Muscle of leg (tissue), 11 donors: Measurements from ENCODE around the gene GALNT1. TPM values are rescaled to one million over a fixed set of nuclear protein-coding genes. Genes with fewer than 3 reads are reported as not detected.

Experiments used
- DNase-seq: peaks from one replicate; pipeline ENCODE4 v3.0.0; 2013
- H3K27ac ChIP-seq: one replicate; pipeline ENCODE4 v1.5.1; 2013; ENCODE audit warnings: mild to moderate bottlenecking, low read length, control low read depth
- H3K27me3 ChIP-seq: one replicate; pipeline ENCODE4 v1.6.1; 2013; ENCODE audit warnings: low read length; ENCODE audit not compliant: control insufficient read depth, insufficient read depth
- H3K36me3 ChIP-seq: one replicate; pipeline ENCODE4 v1.6.1; 2013; ENCODE audit warnings: low read length; ENCODE audit not compliant: control insufficient read depth, insufficient read depth
- H3K4me1 ChIP-seq: one replicate; pipeline ENCODE4 v1.6.1; 2013; ENCODE audit warnings: low read length; ENCODE audit not compliant: control insufficient read depth, insufficient read depth
- H3K4me3 ChIP-seq: one replicate; pipeline ENCODE4 v1.5.1; 2013; ENCODE audit warnings: low read length, control low read depth
- H3K9me3 ChIP-seq: replicated peaks from 2 replicates; pipeline ENCODE4 v1.6.1; 2013; ENCODE audit warnings: low read depth, low read length; ENCODE audit not compliant: control insufficient read depth
- WGBS: methylation state at CpG from one replicate; pipeline ENCODE4 v1.1.5; 2013; ENCODE audit warnings: missing lambda C conversion rate; ENCODE audit not compliant: insufficient coverage; 5-methylcytosine and 5-hydroxymethylcytosine counted together
- polyA plus RNA-seq, 8 donors: library from polyadenylated mRNA; unstranded; fragments of 120-200 nt; gene quantifications; one replicate each; pipeline versions ENCODE4 v1.2.1 to v1.2.3, GENCODE V29; 2013; ENCODE audit warnings: inconsistent platforms in 1 of 8, low replicate concordance in 1 of 8; ENCODE audit not compliant: insufficient read length in 8 of 8, insufficient read depth in 1 of 8
- total RNA-seq: library from RNA; stranded (reverse); fragments of 120-200 nt; gene quantifications from one replicate; pipeline ENCODE4 v1.2.4, GENCODE V29; 2013

Gene GALNT1
- total and polyA plus RNA-seq, 9 donors, result 61.7 to 96.6 (median 77.2) TPM

GRCh38 chr18:35729991-35730668 is 148.6 kb downstream of the GALNT1 start:
- Histone ChIP-seq H3K9me3 (no peaks in the 10 kb centered on the region), H3K36me3 (no peaks in the 10 kb centered on the region), H3K4me3 (no peak overlapping the region), H3K27me3 (no peaks in the 10 kb centered on the region), H3K4me1 (peaks cover 21% of the 10 kb centered on the region), H3K27ac (no peak overlapping the region)
- WGBS, result no CpG with 5 or more reads among the region's 3 CpGs
- DNase-seq, result peak; percentile 22

GRCh38 chr18:35730691-35731370 is 149.3 kb downstream of the GALNT1 start:
- 30% methylated on average over 3 of the region's 12 CpGs for WGBS
- peaks cover 21% of the 10 kb centered on the region for H3K4me1 ChIP-seq
- H3K36me3 ChIP-seq, result no peaks in the 10 kb centered on the region
- H3K4me3 ChIP-seq, result no peak overlapping the region
- DNase-seq, result peak; percentile 70
- H3K9me3 ChIP-seq, result no peaks in the 10 kb centered on the region
- H3K27ac ChIP-seq, result no peak overlapping the region
- no peaks in the 10 kb centered on the region for H3K27me3 ChIP-seq

DNA sequence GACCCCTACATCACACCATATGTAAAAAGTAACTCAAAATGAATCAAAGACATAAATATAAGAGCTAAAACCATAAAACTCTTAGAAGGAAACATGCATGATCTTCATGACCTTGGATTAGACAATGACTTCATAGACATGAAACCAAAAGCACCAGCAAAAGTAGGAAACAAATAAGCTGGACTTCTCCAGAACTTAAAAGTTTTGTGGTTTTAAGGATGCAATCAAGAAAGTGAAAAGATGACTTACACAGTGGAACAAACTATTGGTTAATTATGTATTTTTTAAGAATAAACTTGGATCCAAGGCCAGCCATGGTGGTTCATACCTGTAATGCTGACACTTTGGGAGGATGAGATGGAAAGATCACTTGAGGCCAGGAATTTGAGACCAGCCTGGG is 150.2 kb downstream of the GALNT1 start:
- Histone ChIP-seq H3K36me3 (no peaks in the 10 kb centered on the region), H3K4me3 (no peak overlapping the region), H3K27ac (no peak overlapping the region), H3K9me3 (no peaks in the 10 kb centered on the region), H3K27me3 (no peaks in the 10 kb centered on the region), H3K4me1 (peaks cover 21% of the 10 kb centered on the region)
- no peak for DNase-seq

- Histone ChIP-seq H3K27me3 (no peaks in the 10 kb centered on the region), H3K9me3 (no peaks in the 10 kb centered on the region), H3K36me3 (no peaks in the 10 kb centered on the region), H3K27ac (peak overlapping the region; percentile 9), H3K4me3 (no peak overlapping the region), H3K4me1 (peaks cover 21% of the 10 kb centered on the region)
- peak; percentile 63 for DNase-seq
- WGBS, result no CpG with 5 or more reads among the region's 1 CpG
Measured at GRCh38 chr18:35732162-35732561, 150.6 kb downstream of the GALNT1 start.

- no CpG with 5 or more reads among the region's 1 CpG for WGBS
- H3K36me3 ChIP-seq, result no peaks in the 10 kb centered on the region
- no peaks in the 10 kb centered on the region for H3K9me3 ChIP-seq
- H3K27me3 ChIP-seq, result no peaks in the 10 kb centered on the region
- peak overlapping the region; percentile 48 for H3K27ac ChIP-seq
- H3K4me3 ChIP-seq, result no peak overlapping the region
- DNase-seq, result peak; percentile 70
- peaks cover 21% of the 10 kb centered on the region for H3K4me1 ChIP-seq
Measured at GRCh38 chr18:35732636-35733035, 151.1 kb downstream of the GALNT1 start.

DNA sequence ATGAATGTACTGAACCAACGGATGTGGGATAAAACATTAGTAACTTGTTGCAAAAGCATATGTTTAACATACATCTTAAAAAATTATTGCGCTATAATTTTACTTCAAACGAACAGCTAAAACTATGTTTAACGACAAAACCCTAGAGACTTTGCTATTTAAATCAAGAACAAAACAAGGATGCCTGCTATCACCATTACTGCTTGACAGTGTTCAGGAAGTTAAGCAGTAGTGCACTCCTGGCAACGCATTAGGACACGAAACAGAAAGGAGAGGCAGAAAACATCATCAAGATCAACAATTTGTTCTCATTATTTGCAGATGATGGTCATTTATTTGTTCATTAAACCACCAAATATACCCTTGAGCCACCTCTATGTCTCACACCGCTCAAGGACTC is 151.9 kb downstream of the GALNT1 start:
- no peaks in the 10 kb centered on the region for H3K27me3 ChIP-seq
- H3K4me3 ChIP-seq, result no peak overlapping the region
- DNase-seq, result peak; percentile 31
- 60% methylated on average over 1 of the region's 7 CpGs for WGBS
- H3K4me1 ChIP-seq, result peaks cover 21% of the 10 kb centered on the region
- peak overlapping the region; percentile 63 for H3K27ac ChIP-seq
- H3K9me3 ChIP-seq, result peaks cover 1% of the 10 kb centered on the region
- H3K36me3 ChIP-seq, result no peaks in the 10 kb centered on the region

GRCh38 chr18:35736696-35737095 is 155.2 kb downstream of the GALNT1 start:
- DNase-seq, result no peak
- Histone ChIP-seq H3K36me3 (no peaks in the 10 kb centered on the region), H3K4me1 (peaks cover 17% of the 10 kb centered on the region), H3K9me3 (peaks cover 4% of the 10 kb centered on the region), H3K27ac (no peak overlapping the region), H3K27me3 (no peaks in the 10 kb centered on the region), H3K4me3 (no peak overlapping the region)
- no CpG with 5 or more reads among the region's 3 CpGs for WGBS

DNA sequence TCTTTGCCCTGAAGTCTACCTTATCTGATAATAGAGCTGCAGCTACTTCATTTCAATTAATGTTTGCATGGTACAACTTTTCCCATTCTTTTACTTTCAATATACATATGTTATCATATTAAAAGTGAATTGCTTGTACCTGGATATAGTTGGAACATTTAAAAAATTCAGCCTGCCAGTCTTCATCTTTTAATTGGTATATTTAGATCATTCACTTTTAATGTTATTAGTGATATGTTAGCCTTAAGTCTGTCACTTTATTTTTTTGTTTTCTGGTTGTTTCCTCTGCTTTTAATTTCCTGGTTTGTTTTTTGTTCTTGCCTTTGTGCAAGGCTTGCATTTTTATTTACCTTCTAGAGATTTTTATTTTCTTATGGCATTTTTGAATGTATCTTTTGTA is 158.2 kb downstream of the GALNT1 start:
- no peaks in the 10 kb centered on the region for H3K4me1 ChIP-seq
- no peak overlapping the region for H3K4me3 ChIP-seq
- no peaks in the 10 kb centered on the region for H3K36me3 ChIP-seq
- peaks cover 4% of the 10 kb centered on the region for H3K9me3 ChIP-seq
- H3K27me3 ChIP-seq, result no peaks in the 10 kb centered on the region
- no peak overlapping the region for H3K27ac ChIP-seq
- no peak for DNase-seq

DNA sequence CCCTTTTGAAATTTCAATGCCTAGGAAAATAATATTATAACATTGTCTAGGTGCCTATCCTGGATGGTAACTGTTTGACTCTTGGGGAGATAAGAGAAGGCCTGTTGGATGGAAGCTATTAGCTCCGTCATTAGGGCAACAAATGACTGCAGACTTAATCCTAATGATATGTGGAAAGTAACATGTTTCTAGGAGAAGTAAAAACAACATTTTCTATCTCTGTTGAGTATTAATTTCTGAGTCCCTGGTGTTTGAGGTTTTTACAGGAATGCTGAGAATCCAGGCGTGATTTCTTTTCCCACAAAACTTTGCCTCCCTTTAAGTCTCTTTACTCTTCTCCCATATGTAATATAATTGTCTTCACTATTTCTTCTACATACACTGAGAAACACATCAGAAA is 159.1 kb downstream of the GALNT1 start:
- Histone ChIP-seq H3K4me3 (no peak overlapping the region), H3K36me3 (no peaks in the 10 kb centered on the region), H3K27me3 (no peaks in the 10 kb centered on the region), H3K27ac (no peak overlapping the region), H3K4me1 (no peaks in the 10 kb centered on the region), H3K9me3 (peaks cover 4% of the 10 kb centered on the region)
- no CpG with 5 or more reads among the region's 2 CpGs for WGBS
- DNase-seq, result no peak

DNA sequence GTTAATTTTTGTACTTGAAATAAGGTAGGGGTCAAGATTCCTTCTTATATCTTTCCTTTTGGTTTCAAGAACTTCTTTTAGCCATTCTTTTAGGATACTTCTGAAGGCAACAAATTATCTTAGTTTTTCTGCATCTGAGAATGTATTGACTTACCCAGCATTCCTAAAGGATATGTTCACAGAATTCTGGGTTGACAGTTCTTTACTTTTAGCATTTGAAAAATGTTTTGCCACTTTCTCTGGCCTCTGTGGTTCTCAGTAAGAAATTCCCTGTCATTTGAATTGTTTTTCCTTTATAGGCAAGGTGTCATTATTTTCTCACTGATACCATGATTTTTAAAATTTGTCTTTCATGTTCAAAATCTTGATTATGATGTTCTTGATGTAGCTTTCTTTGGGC is 162.4 kb downstream of the GALNT1 start:
- DNase-seq, result no peak
- no peaks in the 10 kb centered on the region for H3K27me3 ChIP-seq
- peaks cover 2% of the 10 kb centered on the region for H3K9me3 ChIP-seq
- no peaks in the 10 kb centered on the region for H3K36me3 ChIP-seq
- no peak overlapping the region for H3K27ac ChIP-seq
- no peaks in the 10 kb centered on the region for H3K4me1 ChIP-seq
- H3K4me3 ChIP-seq, result no peak overlapping the region
